ENCODE results near the gene ATG12.

DNA sequence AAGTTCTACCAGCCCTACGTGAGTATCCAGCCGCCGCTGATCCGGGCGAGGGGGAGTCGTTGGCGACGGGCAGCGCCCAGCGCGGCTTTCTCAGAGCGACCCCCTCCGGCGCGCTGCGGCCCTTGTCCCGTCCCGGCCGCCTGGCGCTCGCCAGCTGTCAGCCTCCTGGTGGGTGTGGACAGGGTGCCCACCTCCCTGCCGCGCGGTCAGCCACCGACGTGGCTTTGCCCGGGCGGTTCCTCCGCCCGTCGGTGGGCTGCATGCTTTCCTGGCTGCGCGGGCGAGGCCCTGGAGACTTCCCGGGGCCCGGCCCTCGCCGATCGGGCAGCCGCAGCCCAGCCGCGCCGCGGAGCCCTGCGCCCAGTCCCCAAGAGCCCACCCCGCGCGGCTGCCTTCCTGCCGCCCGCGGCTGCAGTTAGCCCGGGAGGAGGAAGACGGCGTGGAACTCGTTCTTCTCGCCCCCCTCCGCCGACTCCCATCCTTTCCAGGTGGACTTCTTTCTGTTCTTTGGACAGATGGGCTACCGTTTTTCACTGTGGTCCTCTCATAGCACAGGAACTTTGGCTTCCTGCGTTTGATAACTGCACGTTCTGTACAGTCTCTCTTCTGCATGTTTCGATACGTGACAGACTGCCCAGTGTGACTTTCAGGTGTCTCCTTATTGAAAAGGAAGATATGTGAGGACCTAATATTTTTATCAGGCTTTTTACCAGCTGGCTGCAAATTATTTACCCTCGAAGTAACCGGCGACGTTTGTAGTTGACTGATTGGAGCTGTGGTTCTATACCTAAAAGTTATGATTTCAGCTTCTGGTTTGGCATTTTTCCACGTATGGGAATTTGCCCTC, 947 bp upstream of the ATG12 start:
- TF ChIP-seq, protein P1, sequence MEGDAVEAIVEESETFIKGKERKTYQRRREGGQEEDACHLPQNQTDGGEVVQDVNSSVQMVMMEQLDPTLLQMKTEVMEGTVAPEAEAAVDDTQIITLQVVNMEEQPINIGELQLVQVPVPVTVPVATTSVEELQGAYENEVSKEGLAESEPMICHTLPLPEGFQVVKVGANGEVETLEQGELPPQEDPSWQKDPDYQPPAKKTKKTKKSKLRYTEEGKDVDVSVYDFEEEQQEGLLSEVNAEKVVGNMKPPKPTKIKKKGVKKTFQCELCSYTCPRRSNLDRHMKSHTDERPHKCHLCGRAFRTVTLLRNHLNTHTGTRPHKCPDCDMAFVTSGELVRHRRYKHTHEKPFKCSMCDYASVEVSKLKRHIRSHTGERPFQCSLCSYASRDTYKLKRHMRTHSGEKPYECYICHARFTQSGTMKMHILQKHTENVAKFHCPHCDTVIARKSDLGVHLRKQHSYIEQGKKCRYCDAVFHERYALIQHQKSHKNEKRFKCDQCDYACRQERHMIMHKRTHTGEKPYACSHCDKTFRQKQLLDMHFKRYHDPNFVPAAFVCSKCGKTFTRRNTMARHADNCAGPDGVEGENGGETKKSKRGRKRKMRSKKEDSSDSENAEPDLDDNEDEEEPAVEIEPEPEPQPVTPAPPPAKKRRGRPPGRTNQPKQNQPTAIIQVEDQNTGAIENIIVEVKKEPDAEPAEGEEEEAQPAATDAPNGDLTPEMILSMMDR (IDR thresholded peaks at IDR 0.05), result no peak
- TF ChIP-seq POLR2A (IDR thresholded peaks at IDR 0.05) (no peak), POLR2AphosphoS5 (IDR thresholded peaks at IDR 0.05; ENCODE audit: insufficient read depth in 1 of 2, low read depth in 1 of 2) (no peak)
